ENCODE data around the gene TAMALIN. TPM values are rescaled to one million over a fixed set of nuclear protein-coding genes. Genes with fewer than 3 reads are reported as not detected.

The TAMALIN gene
- total RNA-seq, 1 donor from 2014 or later: 22.0 TPM

GRCh38 chr12:51971679-51972421 lies 34.9 kb upstream of the TAMALIN start:
- peak overlapping the region; percentile 35 for H3K27ac Mint-ChIP-seq
- H3K4me1 Mint-ChIP-seq: peaks cover 22% of the 10 kb centered on the region
- no peak for TF ChIP-seq CTCF (IDR thresholded peaks at IDR 0.05; ENCODE audit: unreplicated experiment)
- peaks cover 17% of the 10 kb centered on the region for H3K36me3 Mint-ChIP-seq
- no peaks in the 10 kb centered on the region for H3K27me3 Mint-ChIP-seq (ENCODE audit: low read depth)
- H3K9me3 Mint-ChIP-seq: no peaks in the 10 kb centered on the region
- no peak for DNase-seq (ENCODE audit: low spot score in 2 of 2, unreplicated experiment in 2 of 2)
- H3K4me3 Mint-ChIP-seq: no peak overlapping the region

- Mint-ChIP-seq H3K9me3 (no peaks in the 10 kb centered on the region), H3K27ac (no peak overlapping the region), H3K27me3 (ENCODE audit: low read depth) (no peaks in the 10 kb centered on the region), H3K4me1 (peaks cover 22% of the 10 kb centered on the region), H3K36me3 (peaks cover 19% of the 10 kb centered on the region), H3K4me3 (no peak overlapping the region)
- no peak for TF ChIP-seq CTCF (IDR thresholded peaks at IDR 0.05; ENCODE audit: unreplicated experiment)
- DNase-seq (ENCODE audit: low spot score in 2 of 2, unreplicated experiment in 2 of 2): no peak
Observed at GRCh38 chr12:51972422-51972812, 34.3 kb upstream of the TAMALIN start.

GRCh38 chr12:51972849-51973273 lies 33.9 kb upstream of the TAMALIN start:
- no peak overlapping the region for H3K4me3 Mint-ChIP-seq
- no peak for TF ChIP-seq CTCF (IDR thresholded peaks at IDR 0.05; ENCODE audit: unreplicated experiment)
- no peaks in the 10 kb centered on the region for H3K9me3 Mint-ChIP-seq
- H3K4me1 Mint-ChIP-seq: peaks cover 23% of the 10 kb centered on the region
- H3K27me3 Mint-ChIP-seq (ENCODE audit: low read depth): no peaks in the 10 kb centered on the region
- peak overlapping the region; percentile 21 for H3K27ac Mint-ChIP-seq
- DNase-seq (ENCODE audit: low spot score in 2 of 2, unreplicated experiment in 2 of 2): no peak
- peaks cover 21% of the 10 kb centered on the region for H3K36me3 Mint-ChIP-seq

GRCh38 chr12:51973560-51973959 lies 33.2 kb upstream of the TAMALIN start:
- H3K9me3 Mint-ChIP-seq: no peaks in the 10 kb centered on the region
- no peak overlapping the region for H3K4me3 Mint-ChIP-seq
- no peak overlapping the region for H3K27ac Mint-ChIP-seq
- no peak for DNase-seq (ENCODE audit: low spot score in 2 of 2, unreplicated experiment in 2 of 2)
- H3K4me1 Mint-ChIP-seq: peaks cover 24% of the 10 kb centered on the region
- peaks cover 27% of the 10 kb centered on the region for H3K36me3 Mint-ChIP-seq
- H3K27me3 Mint-ChIP-seq (ENCODE audit: low read depth): no peaks in the 10 kb centered on the region
- no peak for TF ChIP-seq CTCF (IDR thresholded peaks at IDR 0.05; ENCODE audit: unreplicated experiment)

GRCh38 chr12:51974646-51975045 lies 32.1 kb upstream of the TAMALIN start:
- Mint-ChIP-seq H3K4me3 (no peak overlapping the region), H3K4me1 (peaks cover 24% of the 10 kb centered on the region), H3K9me3 (no peaks in the 10 kb centered on the region), H3K27ac (no peak overlapping the region), H3K36me3 (peaks cover 27% of the 10 kb centered on the region), H3K27me3 (ENCODE audit: low read depth) (no peaks in the 10 kb centered on the region)
- no peak for DNase-seq (ENCODE audit: low spot score in 2 of 2, unreplicated experiment in 2 of 2)
- TF ChIP-seq CTCF (IDR thresholded peaks at IDR 0.05; ENCODE audit: unreplicated experiment): no peak
